ENCODE data around the gene RARS2. TPM values are rescaled to one million over a fixed set of nuclear protein-coding genes. Genes with fewer than 3 reads are reported as not detected.
"Not testable (repeated sequence)": the region's sequence is repeated elsewhere in the genome, so short reads cannot be mapped to it uniquely, and the experiment has no call there.

RARS2 gene
- total and polyA plus RNA-seq, 2 experiments from 2014 or later = 53.2 to 75.0 TPM

DNA sequence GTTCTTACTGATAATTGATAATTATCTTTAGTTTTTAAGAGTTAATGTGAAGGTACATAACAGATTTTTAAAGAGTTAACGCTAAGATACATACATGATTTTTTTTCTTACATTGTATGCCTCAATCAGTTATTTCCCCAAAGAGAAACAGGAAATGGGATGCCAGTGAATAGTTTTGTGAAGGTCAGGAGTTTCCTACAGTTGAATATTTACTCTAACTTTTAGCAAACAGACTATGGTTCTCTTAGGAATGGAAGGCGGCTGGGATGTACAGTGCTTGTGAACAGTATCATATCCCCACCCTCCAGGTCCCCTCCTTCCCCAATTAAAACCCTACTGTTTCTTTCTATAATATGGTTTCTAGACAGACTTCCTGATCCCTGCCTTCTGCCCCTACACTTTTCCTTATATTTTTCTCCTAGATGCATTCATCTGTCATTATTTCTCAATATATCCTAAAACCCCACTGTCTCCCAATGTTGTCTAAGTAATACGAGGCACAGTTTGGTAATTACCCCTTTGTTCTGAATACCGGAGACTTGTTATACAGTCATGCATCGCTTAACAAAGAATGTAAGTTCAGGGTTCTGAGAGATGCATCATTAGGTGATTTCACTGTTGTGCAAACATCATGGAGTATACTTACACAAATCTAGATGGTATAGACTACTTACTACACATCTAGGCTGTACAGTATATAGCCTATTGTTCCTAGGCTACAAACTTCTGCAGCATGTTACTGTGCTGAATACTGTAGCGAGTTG is 87.8 kb downstream of the RARS2 start:
- 98% methylated on average over 6 of the region's 6 CpGs for WGBS (ENCODE audit: low lambda C conversion rate, missing lambda C conversion rate)
- H3K27me3 ChIP-seq = no peaks in the 10 kb centered on the region
- H2AFZ ChIP-seq = no peak overlapping the region
- no peak overlapping the region for H3K4me3 ChIP-seq
- DNase-seq (ENCODE audit: low spot score) = no peak
- TF ChIP-seq EZH2 (IDR thresholded peaks at IDR 0.05; ENCODE audit: borderline replicate concordance) = no peak
- TF ChIP-seq CTCF (IDR thresholded peaks at IDR 0.05; ENCODE audit: poor library complexity) = no peak
- no peak for TF ChIP-seq EZH2phosphoT487 (IDR thresholded peaks at IDR 0.05; ENCODE audit: low read depth, severe bottlenecking, unreplicated experiment)
- H3K9me3 ChIP-seq (ENCODE audit: low read depth) = no peaks in the 10 kb centered on the region
- no peaks in the 10 kb centered on the region for H3K4me1 ChIP-seq (ENCODE audit: insufficient read depth)
- H4K20me1 ChIP-seq (ENCODE audit: insufficient read depth, poor library complexity, severe bottlenecking) = no peaks in the 10 kb centered on the region
- H3K4me2 ChIP-seq = no peak overlapping the region
- no peaks in the 10 kb centered on the region for H3K9me2 ChIP-seq (replicated peaks; ENCODE audit: insufficient read depth)
- H3K36me3 ChIP-seq (replicated peaks; ENCODE audit: insufficient read depth, low read depth) = no peaks in the 10 kb centered on the region
- no peak overlapping the region for H3K27ac ChIP-seq
- no peaks in the 10 kb centered on the region for H3K79me2 ChIP-seq

GRCh38 chr6:87498048-87498447 is 91.7 kb downstream of the RARS2 start:
- H3K9me3 ChIP-seq (ENCODE audit: low read depth) = no peaks in the 10 kb centered on the region
- no peaks in the 10 kb centered on the region for H3K36me3 ChIP-seq (replicated peaks; ENCODE audit: insufficient read depth, low read depth)
- no peaks in the 10 kb centered on the region for H3K79me2 ChIP-seq
- no peaks in the 10 kb centered on the region for H3K27me3 ChIP-seq
- DNase-seq (ENCODE audit: low spot score) = no peak
- H3K27ac ChIP-seq = no peak overlapping the region
- H2AFZ ChIP-seq = no peak overlapping the region
- no peaks in the 10 kb centered on the region for H4K20me1 ChIP-seq (ENCODE audit: insufficient read depth, poor library complexity, severe bottlenecking)
- H3K4me2 ChIP-seq = no peak overlapping the region
- no peaks in the 10 kb centered on the region for H3K4me1 ChIP-seq (ENCODE audit: insufficient read depth)
- no peak overlapping the region for H3K4me3 ChIP-seq
- no peak for TF ChIP-seq EZH2phosphoT487 (IDR thresholded peaks at IDR 0.05; ENCODE audit: low read depth, severe bottlenecking, unreplicated experiment)
- no peaks in the 10 kb centered on the region for H3K9me2 ChIP-seq (replicated peaks; ENCODE audit: insufficient read depth)

DNA sequence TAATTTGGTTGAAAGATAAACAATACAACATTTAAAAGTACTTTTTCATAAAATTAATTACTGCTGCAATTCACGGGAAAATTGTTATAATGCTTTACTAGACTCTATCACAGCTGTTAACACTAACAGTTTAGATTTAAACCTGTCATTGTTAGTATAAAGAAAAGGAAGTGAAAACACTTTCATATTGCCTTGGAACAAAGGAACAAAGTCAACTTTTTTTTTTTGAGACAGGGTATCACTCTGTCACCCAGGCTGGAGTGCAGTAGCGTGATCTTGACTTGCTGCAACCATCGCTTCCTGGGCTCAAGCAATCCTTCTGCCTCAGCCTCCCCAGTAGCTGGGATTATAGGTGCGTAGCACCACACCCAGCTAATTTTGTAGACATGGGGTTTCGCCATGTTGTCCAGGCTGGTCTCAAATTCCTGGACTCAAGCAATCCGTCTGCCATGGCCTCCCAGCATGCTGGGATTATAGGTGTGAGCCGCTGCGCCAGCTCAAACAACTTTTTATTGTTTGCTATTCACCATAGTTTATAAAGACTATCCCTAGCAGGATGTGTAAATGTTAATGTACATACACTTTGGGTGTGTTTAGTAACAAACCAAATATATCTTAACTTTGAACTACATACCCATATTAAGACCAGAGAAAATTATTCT is 94.9 kb downstream of the RARS2 start:
- Histone ChIP-seq H3K9me2 (replicated peaks; ENCODE audit: insufficient read depth) (no peaks in the 10 kb centered on the region), H3K4me2 (no peak overlapping the region), H3K4me1 (ENCODE audit: insufficient read depth) (no peaks in the 10 kb centered on the region), H3K27ac (no peak overlapping the region), H3K9me3 (ENCODE audit: low read depth) (no peaks in the 10 kb centered on the region), H4K20me1 (ENCODE audit: insufficient read depth, poor library complexity, severe bottlenecking) (no peaks in the 10 kb centered on the region), H3K4me3 (no peak overlapping the region), H3K27me3 (no peaks in the 10 kb centered on the region), H3K79me2 (no peaks in the 10 kb centered on the region), H3K36me3 (replicated peaks; ENCODE audit: insufficient read depth, low read depth) (no peaks in the 10 kb centered on the region), H2AFZ (no peak overlapping the region)
- 98% methylated on average over 8 of the region's 8 CpGs for WGBS (ENCODE audit: low lambda C conversion rate, missing lambda C conversion rate)
- no peak for TF ChIP-seq CTCF (IDR thresholded peaks at IDR 0.05; ENCODE audit: poor library complexity)
- TF ChIP-seq EZH2 (IDR thresholded peaks at IDR 0.05; ENCODE audit: borderline replicate concordance) = no peak
- TF ChIP-seq EZH2phosphoT487 (IDR thresholded peaks at IDR 0.05; ENCODE audit: low read depth, severe bottlenecking, unreplicated experiment) = no peak
- no peak for DNase-seq (ENCODE audit: low spot score)

GRCh38 chr6:87489326-87489725 is 100.5 kb downstream of the RARS2 start:
- H3K9me3 ChIP-seq (ENCODE audit: low read depth); H3K27me3 ChIP-seq; H3K27ac ChIP-seq; DNase-seq (ENCODE audit: low spot score); H3K79me2 ChIP-seq; H3K9me2 ChIP-seq (replicated peaks; ENCODE audit: insufficient read depth); H3K36me3 ChIP-seq (replicated peaks; ENCODE audit: insufficient read depth, low read depth); H3K4me1 ChIP-seq (ENCODE audit: insufficient read depth); H4K20me1 ChIP-seq (ENCODE audit: insufficient read depth, poor library complexity, severe bottlenecking); H3K4me2 ChIP-seq; H2AFZ ChIP-seq; H3K4me3 ChIP-seq: not testable (repeated sequence)
- WGBS (ENCODE audit: low lambda C conversion rate, missing lambda C conversion rate) = 92% methylated on average over 8 of the region's 8 CpGs
